ENCODE results near the gene SLC26A3. TPM values are rescaled to one million over a fixed set of nuclear protein-coding genes. Genes with fewer than 3 reads are reported as not detected.

The SLC26A3 gene
- total and polyA plus RNA-seq, 2 of the 8 experiments (the other 6 are each of a cell fraction or from before 2014, with no cell fraction given): not detected

GRCh38 chr7:107728276-107728675, 74.7 kb downstream of the SLC26A3 start:
- Histone ChIP-seq H3K4me3 (ENCODE audit: extremely low read depth in 1 of 4, insufficient read depth in 2 of 4, low read depth in 3 of 4, low read length in 4 of 4) (no peak overlapping the region), H2BK12ac (ENCODE audit: low read depth, low read length) (no peak overlapping the region), H4K91ac (replicated peaks; ENCODE audit: insufficient read length, low read length) (no peak overlapping the region), H3K9me3 (ENCODE audit: insufficient read depth in 2 of 2, low read depth in 1 of 2, low read length in 1 of 2) (no peaks in the 10 kb centered on the region; a peak in 1 of 4 replicates), H2BK20ac (ENCODE audit: low read length) (no peak overlapping the region), H3K9ac (replicated peaks in 1 of 4; ENCODE audit: extremely low read depth in 1 of 4, low read depth in 3 of 4, low read length in 3 of 4) (no peak overlapping the region), H3K27me3 (replicated peaks in 1 of 4; ENCODE audit: control insufficient read depth in 3 of 4, extremely low read depth in 1 of 4, insufficient read depth in 3 of 4, low read length in 3 of 4) (no peaks in the 10 kb centered on the region), H3K18ac (ENCODE audit: extremely low read depth, low read length) (no peak overlapping the region), H3K4ac (replicated peaks; ENCODE audit: insufficient read length, low read depth, low read length) (no peak overlapping the region), H2BK120ac (replicated peaks; ENCODE audit: low read depth, low read length) (no peak overlapping the region), H3K56ac (replicated peaks; ENCODE audit: insufficient read length, low read depth, low read length) (no peak overlapping the region), H2AFZ (ENCODE audit: low read length) (no peak overlapping the region), H3K23me2 (ENCODE audit: low read depth, low read length) (no peaks in the 10 kb centered on the region), H4K20me1 (replicated peaks in 1 of 2; ENCODE audit: control insufficient read depth in 1 of 2, insufficient read depth in 2 of 2, low read length in 2 of 2) (no peaks in the 10 kb centered on the region), H3K79me1 (ENCODE audit: low read depth, low read length) (no peaks in the 10 kb centered on the region), H3K79me2 (ENCODE audit: control insufficient read depth in 1 of 2, insufficient read depth in 2 of 2, low read length in 2 of 2) (no peaks in the 10 kb centered on the region), H2BK5ac (ENCODE audit: low read depth, low read length) (no peak overlapping the region), H3K14ac (ENCODE audit: insufficient read length) (no peak overlapping the region), H4K8ac (ENCODE audit: extremely low read depth, insufficient read depth, low read length) (no peak overlapping the region), H2AK5ac (ENCODE audit: low read depth, low read length) (no peak overlapping the region), H3K27ac (ENCODE audit: low read depth, low read length) (no peak overlapping the region), H3K23ac (ENCODE audit: insufficient read length) (no peak overlapping the region), H3K4me1 (replicated peaks in 1 of 4; ENCODE audit: control insufficient read depth in 3 of 4, insufficient read depth in 4 of 4, low read length in 3 of 4) (no peaks in the 10 kb centered on the region), H4K5ac (ENCODE audit: insufficient read length, low read depth, low read length) (no peak overlapping the region), H3K36me3 (ENCODE audit: control insufficient read depth in 2 of 4, insufficient read depth in 4 of 4, low read length in 3 of 4) (no peaks in the 10 kb centered on the region), H2BK15ac (ENCODE audit: low read length) (no peak overlapping the region), H3K4me2 (ENCODE audit: insufficient read depth in 1 of 2, low read depth in 2 of 2, low read length in 2 of 2) (no peak overlapping the region)
- CTCF ChIA-PET (ENCODE audit: partially characterized antibody): interaction anchor here (0.8 to 4.2 kb wide), 9 partner anchors 14 to 523 kb away, joined by 3 to 30 read pairs (median 3); partner anchors contain the start of gene CBLL1
- FAIRE-seq (no peak), DNase-seq (ENCODE audit: low read depth in 1 of 2, low spot score in 2 of 2) (no peak)
- POLR2A ChIA-PET (ENCODE audit: partially characterized antibody): interaction anchor here (0.5 to 2.1 kb wide), 3 partner anchors 15 to 638 kb away, joined by 3 to 8 read pairs (median 4); partner anchors contain the start of genes COG5 and DUS4L
- no peak for TF ChIP-seq HDAC6 (IDR thresholded peaks at IDR 0.05; ENCODE audit: low read depth, low read length)
- TF ChIP-seq GTF2F1 (IDR thresholded peaks at IDR 0.05; ENCODE audit: borderline replicate concordance, low read depth, low read length): no peak
- no peak for TF ChIP-seq SIN3A (conservative IDR thresholded peaks at IDR 0.05 in 1 of 2, IDR thresholded peaks at IDR 0.05 in 1 of 2; ENCODE audit: low read depth in 1 of 2, low read length in 2 of 2)
- no peak for TF ChIP-seq MAX (IDR thresholded peaks at IDR 0.05)
